Measurements from ENCODE around the gene ARL1. TPM values are rescaled to one million over a fixed set of nuclear protein-coding genes. Genes with fewer than 3 reads are reported as not detected.
"Not testable (repeated sequence)": the region's sequence is repeated elsewhere in the genome, so short reads cannot be mapped to it uniquely, and the experiment has no call there.

Gene ARL1
- total RNA-seq, 1 donor from 2014 or later: 59.2 TPM

DNA sequence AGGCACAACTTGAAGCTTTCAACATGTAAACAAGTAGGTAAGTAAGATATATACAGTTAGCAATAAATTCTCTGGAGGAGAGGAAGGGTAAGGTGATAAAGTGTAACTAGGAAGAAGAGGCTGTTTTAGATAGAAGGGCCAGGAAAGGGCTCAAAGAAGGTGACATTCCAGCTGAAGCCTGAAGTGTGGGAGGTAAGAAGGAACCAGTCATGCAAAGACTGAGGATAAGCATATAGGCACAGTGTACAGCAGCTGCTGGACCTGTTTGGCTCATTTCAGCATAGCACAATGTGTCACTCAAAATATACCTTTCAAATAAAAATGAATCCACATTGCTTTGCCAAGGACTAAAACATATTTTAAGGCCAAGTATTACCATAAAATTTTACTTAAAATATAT, 28.6 kb upstream of the ARL1 start:
- Mint-ChIP-seq H3K27ac (ENCODE audit: unreplicated experiment) (no peak overlapping the region), H3K27me3 (ENCODE audit: unreplicated experiment) (no peaks in the 10 kb centered on the region), H3K9me3 (ENCODE audit: unreplicated experiment) (no peaks in the 10 kb centered on the region), H3K4me3 (ENCODE audit: unreplicated experiment) (no peak overlapping the region), H3K4me1 (ENCODE audit: unreplicated experiment) (no peaks in the 10 kb centered on the region), H3K36me3 (ENCODE audit: low read depth, unreplicated experiment) (no peaks in the 10 kb centered on the region)
- TF ChIP-seq, protein P1, sequence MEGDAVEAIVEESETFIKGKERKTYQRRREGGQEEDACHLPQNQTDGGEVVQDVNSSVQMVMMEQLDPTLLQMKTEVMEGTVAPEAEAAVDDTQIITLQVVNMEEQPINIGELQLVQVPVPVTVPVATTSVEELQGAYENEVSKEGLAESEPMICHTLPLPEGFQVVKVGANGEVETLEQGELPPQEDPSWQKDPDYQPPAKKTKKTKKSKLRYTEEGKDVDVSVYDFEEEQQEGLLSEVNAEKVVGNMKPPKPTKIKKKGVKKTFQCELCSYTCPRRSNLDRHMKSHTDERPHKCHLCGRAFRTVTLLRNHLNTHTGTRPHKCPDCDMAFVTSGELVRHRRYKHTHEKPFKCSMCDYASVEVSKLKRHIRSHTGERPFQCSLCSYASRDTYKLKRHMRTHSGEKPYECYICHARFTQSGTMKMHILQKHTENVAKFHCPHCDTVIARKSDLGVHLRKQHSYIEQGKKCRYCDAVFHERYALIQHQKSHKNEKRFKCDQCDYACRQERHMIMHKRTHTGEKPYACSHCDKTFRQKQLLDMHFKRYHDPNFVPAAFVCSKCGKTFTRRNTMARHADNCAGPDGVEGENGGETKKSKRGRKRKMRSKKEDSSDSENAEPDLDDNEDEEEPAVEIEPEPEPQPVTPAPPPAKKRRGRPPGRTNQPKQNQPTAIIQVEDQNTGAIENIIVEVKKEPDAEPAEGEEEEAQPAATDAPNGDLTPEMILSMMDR (IDR thresholded peaks at IDR 0.05; ENCODE audit: unreplicated experiment): no peak
- DNase-seq (ENCODE audit: low spot score): no peak

DNA sequence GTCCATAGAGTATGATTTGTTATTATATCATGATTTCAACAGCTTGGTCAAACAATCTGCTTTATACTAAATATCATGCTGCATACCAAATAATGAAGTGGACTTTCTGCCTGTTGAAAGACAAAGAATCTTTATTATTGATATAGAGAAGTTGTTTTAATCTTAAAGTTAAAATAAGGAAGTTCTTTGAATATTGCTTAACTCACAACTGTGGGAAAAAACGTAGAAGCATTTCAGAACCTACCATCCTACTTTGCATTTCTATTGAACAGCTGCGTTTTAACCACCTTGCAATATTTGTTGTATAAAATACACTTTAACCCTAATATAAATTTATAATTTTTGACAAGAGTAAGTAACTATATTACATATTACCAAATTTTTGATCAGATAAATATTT, 22.9 kb upstream of the ARL1 start:
- Mint-ChIP-seq H3K9me3 (ENCODE audit: unreplicated experiment) (no peaks in the 10 kb centered on the region), H3K4me1 (ENCODE audit: unreplicated experiment) (no peaks in the 10 kb centered on the region), H3K4me3 (ENCODE audit: unreplicated experiment) (no peak overlapping the region), H3K36me3 (ENCODE audit: low read depth, unreplicated experiment) (no peaks in the 10 kb centered on the region), H3K27me3 (ENCODE audit: unreplicated experiment) (no peaks in the 10 kb centered on the region), H3K27ac (ENCODE audit: unreplicated experiment) (no peak overlapping the region)
- DNase-seq (ENCODE audit: low spot score): no peak
- TF ChIP-seq, protein P1 (IDR thresholded peaks at IDR 0.05; ENCODE audit: unreplicated experiment): no peak

DNA sequence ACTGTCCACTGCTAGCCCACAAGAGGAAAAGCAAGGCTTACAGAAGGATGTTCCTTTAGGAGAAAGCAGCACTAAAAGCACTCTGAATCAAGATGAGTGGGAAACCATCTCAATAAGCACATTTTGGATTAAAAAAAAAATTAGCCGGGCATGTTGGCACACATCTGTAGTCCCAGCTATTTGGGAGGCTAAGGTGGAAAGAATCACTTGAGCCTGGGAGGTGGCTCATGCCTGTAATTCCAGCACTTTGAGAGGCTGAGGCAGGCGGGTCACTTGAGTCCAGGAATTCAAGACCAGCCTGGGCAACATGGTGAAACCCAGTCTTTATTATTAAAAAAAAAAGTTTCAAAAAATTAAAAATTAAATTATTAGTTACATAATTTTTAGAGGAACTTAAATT, 17.0 kb upstream of the ARL1 start:
- no peak for DNase-seq (ENCODE audit: low spot score)
- H3K27ac Mint-ChIP-seq (ENCODE audit: unreplicated experiment): no peak overlapping the region
- TF ChIP-seq, protein P1 (IDR thresholded peaks at IDR 0.05; ENCODE audit: unreplicated experiment): no peak
- H3K27me3 Mint-ChIP-seq (ENCODE audit: unreplicated experiment): no peaks in the 10 kb centered on the region
- H3K4me3 Mint-ChIP-seq (ENCODE audit: unreplicated experiment): no peak overlapping the region
- no peaks in the 10 kb centered on the region for H3K36me3 Mint-ChIP-seq (ENCODE audit: low read depth, unreplicated experiment)
- no peaks in the 10 kb centered on the region for H3K9me3 Mint-ChIP-seq (ENCODE audit: unreplicated experiment)
- no peaks in the 10 kb centered on the region for H3K4me1 Mint-ChIP-seq (ENCODE audit: unreplicated experiment)

DNA sequence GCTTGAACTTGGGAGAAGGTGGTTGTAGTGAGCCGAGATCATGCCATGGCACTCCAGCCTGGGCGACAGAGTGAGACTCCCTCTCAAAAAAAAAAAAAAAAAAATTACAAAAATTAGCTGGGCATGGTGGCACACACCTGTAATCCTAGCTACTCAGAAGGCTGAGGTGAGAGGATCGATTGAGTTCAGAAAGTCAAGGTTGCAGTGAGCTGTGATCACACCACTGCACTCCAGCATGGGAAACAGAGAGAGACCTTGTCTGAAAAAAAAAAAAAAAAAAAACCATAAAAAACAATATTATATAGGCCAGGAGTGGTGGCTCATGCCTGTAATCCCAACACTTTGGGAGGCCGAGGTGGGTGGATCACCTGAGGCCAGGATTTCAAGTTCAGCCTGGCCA, 14.5 kb upstream of the ARL1 start:
- H3K27me3 Mint-ChIP-seq (ENCODE audit: unreplicated experiment): not testable (repeated sequence)

DNA sequence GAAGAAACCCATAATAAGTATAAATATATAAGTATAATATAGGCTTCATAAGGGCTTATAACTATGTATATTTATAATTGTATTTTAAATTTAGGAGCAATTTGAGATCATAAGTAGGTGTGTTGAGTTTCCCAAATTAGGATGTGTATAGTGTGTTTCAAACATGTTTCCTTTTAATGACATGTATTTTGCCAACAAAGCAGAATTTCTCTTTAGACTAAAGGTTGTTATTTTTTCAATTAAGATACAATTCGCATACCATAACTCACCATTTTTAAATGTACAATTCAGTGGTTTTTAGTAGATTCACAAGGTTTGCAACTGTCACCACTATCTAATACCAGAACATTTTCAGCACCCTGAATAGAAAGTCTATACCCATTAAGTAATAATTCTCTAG, 7.7 kb upstream of the ARL1 start:
- Mint-ChIP-seq H3K9me3 (ENCODE audit: unreplicated experiment) (no peaks in the 10 kb centered on the region), H3K27ac (ENCODE audit: unreplicated experiment) (no peak overlapping the region), H3K27me3 (ENCODE audit: unreplicated experiment) (no peaks in the 10 kb centered on the region), H3K4me3 (ENCODE audit: unreplicated experiment) (no peak overlapping the region), H3K36me3 (ENCODE audit: low read depth, unreplicated experiment) (no peaks in the 10 kb centered on the region), H3K4me1 (ENCODE audit: unreplicated experiment) (no peaks in the 10 kb centered on the region)
- TF ChIP-seq, protein P1 (IDR thresholded peaks at IDR 0.05; ENCODE audit: unreplicated experiment): no peak
- no peak for DNase-seq (ENCODE audit: low spot score)

More for the DNA sequence above, 14.5 kb upstream of the ARL1 start:
- H3K4me3 Mint-ChIP-seq (ENCODE audit: unreplicated experiment); H3K9me3 Mint-ChIP-seq (ENCODE audit: unreplicated experiment); H3K27ac Mint-ChIP-seq (ENCODE audit: unreplicated experiment); H3K36me3 Mint-ChIP-seq (ENCODE audit: low read depth, unreplicated experiment); DNase-seq (ENCODE audit: low spot score); H3K4me1 Mint-ChIP-seq (ENCODE audit: unreplicated experiment): not testable (repeated sequence)

Measured in endothelial cell (in vitro differentiated cells).